ENCODE data around the gene ZFP2.

- TF ChIP-seq CTCF (IDR thresholded peaks at IDR 0.05; ENCODE audit: insufficient read depth, low read depth, low read length) (no peak), EZH2 (IDR thresholded peaks at IDR 0.05; ENCODE audit: insufficient read depth, low read length) (no peak)
These were observed 3.6 kb downstream of the ZFP2 start for GRCh38 chr5:178899289-178899688.
